Activated CD8-positive, alpha-beta memory T cell treated with anti-CD3 and anti-CD28 coated beads, Interleukin-2, amount 50 U/mL, for 4 hours (primary cell): Measurements from ENCODE around the gene CAB39L.

ENCODE experiments used
- DNase-seq: peaks from one replicate; pipeline ENCODE4 v3.0.0-alpha.2; 2020

The CAB39L gene

DNA sequence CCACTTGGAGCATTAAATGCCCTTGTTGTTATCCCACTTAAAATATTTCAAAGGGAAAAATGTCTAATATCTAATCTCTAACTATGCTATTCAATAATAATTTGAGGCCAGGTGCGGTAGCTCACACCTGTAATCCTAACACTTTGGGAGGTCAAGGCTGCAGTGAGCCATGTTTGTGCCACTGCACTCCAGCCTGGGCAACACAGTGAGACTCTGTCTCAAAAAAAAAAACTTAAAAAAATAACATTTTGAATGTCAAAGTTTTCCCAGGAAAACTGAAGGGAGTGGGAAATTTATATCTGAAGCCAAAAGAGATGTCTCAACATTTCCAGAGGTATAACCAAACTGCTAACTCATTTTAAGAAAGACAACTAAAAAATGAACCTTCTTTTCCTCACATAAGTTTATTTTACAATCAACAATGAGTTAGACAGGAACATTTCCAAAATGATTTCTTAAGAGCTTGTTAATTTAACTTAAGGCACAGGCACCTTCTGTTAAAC lies 47.9 kb downstream of the CAB39L start:
- no peak for DNase-seq

DNA sequence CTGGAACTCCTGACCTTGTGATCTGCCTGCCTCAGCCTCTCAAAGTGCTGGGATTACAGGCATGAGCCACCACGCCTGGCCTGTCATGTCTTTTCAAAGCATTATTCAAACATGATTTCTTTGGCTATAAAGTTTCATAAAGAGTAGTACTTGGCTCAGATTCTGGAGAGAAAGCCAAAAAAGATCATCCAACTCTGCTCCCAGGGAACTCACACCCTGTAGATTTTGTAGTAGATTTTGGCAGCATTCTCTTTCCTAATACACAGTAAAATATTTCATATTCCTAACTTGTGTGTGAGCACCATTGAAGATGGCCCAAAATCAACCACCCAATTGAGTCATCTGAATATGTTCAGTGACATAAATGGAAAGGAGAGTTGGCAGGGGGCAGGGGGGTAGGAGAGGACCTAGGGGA lies 48.4 kb downstream of the CAB39L start:
- no peak for DNase-seq

DNA sequence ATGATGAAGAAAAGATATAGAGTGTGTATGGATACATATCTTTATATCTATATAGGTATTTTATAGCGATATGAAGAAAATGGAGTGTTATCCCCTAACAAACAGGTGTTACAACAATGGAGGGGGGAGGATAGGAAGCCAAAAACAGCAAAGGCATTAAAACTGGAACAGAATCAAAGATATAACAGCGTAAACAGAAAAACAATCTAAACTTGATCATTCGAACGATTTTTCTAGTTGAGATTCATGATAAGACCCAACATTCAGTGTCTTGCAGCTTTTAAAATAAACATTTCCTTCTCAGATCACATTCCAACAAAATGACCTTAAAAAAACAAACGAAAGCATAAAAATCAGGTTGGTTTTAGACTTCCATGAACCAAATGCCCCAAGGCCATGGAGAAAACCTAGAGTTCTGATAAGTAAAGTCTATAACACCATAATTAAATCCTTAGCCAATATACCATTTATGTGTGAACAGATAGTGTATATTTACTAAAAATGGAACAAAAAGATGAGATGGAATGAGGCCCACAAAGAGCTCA lies 55.7 kb downstream of the CAB39L start:
- no peak for DNase-seq

DNA sequence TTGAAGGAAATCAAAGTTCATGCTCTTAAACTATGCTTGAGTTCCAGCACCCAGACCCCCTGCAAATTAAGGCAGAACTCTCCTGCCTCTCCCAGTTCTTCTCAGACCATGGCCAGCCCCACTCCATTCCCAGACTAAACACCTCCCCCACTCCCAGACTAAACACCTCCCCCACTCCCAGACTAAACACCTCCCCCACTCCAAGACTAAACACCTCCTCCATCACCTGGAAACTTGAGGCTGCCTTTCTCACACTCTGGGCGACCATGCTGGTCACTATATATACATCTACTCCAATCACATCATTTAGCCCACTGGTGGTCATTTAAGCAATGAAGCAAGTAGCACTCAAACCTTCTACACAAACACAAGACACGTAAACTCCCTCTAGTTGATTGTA lies 57.2 kb downstream of the CAB39L start:
- no peak for DNase-seq

DNA sequence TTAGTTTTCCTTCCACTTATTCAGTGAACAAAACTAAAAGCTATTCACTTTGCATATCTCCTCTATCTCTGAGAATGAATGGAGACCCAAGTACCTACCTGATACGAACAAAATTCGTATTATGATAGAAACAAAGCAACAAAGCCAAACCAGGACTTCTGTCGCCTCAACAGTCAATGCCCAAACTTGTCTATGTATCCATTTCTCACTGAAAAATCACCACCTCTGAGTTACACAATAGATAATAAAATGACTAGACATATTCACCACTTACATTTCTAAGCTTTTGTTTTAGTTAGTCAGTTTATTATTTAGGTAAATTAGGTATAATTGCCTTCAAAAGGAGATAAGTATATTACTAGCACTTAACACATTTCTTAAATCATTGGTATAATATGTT lies 67.7 kb downstream of the CAB39L start:
- no peak for DNase-seq

- no peak for DNase-seq
These were observed 69.1 kb downstream of the CAB39L start for GRCh38 chr13:49374585-49375290.

DNA sequence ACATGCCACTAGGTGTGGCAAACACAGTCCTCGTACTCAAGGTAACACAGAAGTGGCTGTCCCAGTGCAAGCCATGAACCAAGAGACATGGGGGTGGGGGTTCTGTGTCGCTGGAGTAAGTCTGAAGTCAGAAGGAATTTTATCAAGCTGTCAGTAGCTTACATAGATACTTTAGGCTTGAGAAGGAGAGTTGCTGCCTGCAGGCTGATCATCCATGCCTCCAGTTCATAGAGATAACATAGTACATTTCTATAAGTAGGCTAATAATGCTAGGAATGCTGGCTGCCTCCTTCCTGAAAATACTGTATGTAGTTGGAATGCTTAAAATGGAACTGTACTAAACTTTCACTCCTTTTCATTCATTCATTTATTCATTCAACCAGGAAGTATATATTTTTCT lies 70.1 kb downstream of the CAB39L start:
- no peak for DNase-seq

DNA sequence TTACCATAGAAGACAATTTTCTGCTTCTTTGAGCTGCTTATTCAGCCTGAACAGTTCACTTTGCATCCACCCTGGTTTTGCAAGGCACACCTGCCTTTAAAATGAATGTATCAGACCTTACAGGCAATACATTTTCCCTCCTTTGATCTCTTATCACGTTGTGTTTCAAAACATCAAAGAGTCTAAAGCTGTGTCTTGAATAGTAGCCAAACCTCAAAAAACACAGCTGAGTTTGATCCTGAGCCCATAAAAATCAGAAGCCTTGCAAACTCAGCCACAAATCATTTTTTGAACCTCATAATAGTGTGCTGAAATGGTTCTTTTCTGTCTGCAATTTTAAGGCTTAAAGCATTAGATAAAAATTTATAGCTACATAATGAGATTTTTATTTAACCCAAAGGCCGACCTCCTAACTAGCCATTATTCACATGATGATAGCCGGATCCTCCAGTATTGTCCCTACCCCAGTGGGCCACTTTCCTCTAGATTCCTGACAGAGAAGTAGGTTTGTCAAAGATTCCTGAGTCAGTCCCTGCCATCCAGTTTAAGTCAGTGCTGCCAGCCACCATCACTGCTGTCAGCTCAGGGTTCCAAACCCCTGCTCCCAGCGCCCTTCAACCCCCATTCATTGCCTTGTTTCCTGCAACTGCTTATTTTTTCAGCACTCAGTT lies 71.8 kb downstream of the CAB39L start:
- DNase-seq = no peak

DNA sequence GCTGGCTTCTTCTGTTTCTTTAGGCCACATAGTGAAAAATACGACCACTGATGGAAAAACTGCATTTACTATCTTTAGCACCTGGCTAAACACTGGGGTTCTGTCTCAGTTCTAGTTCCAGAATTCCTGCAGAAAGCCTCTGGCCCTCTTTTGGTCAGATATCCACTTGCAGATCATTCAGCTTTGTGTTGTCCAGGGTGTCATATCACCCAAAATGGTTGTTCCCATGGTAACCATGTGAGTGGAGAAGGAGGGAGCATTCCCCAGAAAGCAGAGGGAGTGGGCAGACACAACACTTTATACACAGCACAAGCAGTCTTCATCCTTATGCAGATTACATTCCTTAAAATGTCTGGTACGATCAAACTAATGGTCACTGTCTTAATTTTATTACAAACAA lies 73.5 kb downstream of the CAB39L start:
- no peak for DNase-seq

DNA sequence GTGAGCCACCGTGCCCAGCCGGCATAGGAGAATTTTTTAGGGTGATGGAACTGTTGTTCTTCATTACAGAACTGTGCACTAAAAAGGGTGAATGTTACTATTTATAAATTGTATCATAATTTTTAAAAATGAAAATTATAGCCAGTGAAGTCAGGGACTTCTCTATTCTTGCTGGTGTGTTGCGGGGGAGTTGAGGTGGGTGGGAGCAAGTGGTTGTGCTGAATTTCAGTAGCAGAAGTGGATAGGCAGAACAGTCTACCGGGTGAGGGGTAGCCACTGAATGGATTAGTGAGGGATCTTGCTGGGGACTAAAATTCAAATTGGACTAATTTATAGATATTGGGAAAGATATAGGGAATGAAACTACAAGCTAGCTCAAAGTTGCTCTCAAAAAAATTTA lies 74.0 kb downstream of the CAB39L start:
- DNase-seq = no peak

DNA sequence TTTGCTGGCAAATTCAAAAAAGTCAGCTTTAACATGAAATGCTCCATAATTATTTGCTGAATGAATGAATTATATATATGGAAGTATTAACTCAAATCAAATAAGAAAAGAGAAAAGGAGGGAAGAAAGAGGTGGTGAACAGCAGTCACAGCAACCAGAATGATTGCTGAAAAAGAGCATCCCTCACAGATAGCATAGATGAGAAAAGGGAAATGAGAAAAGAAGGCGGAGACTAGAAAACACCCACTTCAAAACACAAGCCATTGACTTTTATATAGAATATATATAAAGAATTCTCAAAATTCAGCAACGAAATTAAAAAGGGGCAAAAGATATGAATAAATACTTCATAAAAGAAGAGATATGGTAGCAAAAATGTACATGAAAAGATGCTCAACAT lies 75.2 kb downstream of the CAB39L start:
- DNase-seq = no peak

- no peak for DNase-seq
These were observed 76.0 kb downstream of the CAB39L start for GRCh38 chr13:49367640-49368422.

DNA sequence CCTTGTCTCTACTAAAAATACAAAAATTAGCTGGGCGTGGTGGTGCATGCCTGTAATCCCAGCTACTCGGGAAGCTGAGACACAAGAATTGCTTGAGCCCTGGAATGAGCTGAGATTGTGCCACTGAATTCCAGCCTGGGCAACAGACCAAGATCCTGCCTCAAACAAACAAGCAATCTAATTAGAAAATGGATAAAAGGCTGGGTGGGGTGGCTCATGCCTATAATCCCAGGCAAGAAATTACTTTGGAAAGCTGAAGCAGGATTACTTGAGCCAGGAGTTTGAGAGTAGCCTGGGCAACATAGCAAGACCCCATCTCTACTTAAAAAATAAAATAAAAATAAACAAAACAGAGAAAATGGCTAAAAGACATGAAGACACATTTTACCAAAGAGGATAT lies 77.0 kb downstream of the CAB39L start:
- no peak for DNase-seq

DNA sequence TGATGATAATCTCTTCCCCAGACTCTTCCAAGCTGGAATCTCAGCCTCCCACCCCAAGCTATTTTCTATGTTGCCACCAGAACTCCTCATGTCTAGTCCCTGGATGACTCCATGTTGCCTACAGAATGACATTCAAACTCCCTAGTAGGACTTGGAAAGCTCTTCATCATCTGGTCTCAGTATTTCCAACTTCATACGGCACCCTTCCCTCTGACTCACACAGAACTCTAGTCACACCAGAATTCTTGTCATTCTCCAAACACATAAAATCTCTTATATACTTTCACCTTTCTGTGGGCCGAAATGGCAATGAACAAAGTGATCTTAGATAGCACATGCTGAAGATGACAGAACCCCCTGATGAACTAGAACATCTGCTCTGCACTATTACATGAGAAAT lies 86.2 kb downstream of the CAB39L start:
- DNase-seq = no peak

GRCh38 chr13:49356223-49356622 lies 87.6 kb downstream of the CAB39L start:
- DNase-seq = no peak

DNA sequence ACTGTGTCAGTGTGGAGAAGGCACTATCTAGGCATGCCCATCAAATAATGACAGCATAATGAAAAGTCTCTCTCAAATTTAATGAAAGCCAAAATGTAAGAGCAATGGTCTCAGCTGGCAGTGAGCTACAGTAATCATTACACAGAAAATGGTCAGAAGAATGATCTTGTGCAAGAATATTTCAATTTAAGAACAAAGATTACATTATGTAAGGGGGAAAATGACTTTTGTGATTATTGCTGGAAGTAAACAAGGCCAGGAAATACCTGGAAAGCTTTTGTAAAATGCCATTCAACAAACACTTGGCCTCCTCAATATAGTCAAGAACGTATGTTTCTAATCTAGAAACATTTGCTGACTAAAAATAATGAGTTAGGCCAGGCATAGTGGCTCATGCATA lies 89.1 kb downstream of the CAB39L start:
- DNase-seq = no peak

- no peak for DNase-seq
These were observed 90.0 kb downstream of the CAB39L start for GRCh38 chr13:49353908-49354307.

DNA sequence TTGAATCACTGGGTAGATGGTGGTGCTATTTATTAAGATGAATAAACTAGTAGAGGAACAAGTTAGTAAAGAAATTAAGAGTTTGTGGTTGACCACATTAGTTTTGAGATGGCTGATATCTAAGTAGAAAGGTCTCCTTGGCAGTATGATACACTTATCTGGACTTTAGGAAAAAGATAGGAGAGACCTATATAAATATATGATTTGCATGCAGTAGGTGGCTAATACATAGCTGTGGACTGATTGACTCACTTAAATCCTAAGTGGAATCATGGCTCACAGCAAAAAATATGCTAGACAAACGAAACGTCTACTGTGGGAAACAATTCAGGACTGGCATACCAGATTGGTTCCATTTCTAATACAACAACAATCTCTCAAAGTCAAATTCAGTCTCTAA lies 92.0 kb downstream of the CAB39L start:
- DNase-seq = no peak

GRCh38 chr13:49348751-49349150 lies 95.1 kb downstream of the CAB39L start:
- DNase-seq = no peak

DNA sequence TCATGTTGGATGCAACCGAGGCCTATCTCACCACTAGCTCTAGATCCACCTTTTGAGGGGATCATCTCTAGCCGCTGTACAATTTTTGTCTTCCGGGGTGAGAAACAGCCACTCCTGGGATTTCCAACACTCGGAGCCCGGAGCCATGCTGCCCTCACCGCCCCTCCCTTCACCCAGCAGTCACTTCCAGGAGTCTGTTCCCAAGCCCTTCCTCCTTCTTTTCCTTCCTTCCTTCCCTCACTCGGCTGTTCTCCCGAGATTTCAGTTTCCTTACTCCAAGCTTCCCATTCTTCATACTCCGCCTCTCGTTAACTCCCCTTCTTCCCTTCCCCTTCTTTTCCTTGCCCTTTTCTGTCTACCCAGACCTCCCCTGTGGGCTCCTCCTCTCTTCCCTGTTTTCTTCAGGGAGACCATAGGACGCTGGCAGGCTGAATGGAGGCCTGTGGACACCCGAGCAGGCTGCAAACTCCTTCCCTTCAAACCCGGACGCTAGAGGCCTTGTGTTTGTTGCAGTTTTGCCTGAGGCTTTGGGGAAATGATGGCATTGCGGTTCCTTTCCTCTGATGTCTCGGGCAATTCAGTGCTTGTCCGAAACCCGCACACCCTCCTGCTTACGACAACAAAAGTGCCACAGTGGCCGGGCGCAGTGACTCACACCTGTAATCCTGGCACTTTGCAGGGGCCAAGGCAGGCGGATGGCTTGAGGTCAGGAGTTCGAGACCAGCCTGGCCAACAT lies 96.0 kb downstream of the CAB39L start:
- DNase-seq = no peak

DNA sequence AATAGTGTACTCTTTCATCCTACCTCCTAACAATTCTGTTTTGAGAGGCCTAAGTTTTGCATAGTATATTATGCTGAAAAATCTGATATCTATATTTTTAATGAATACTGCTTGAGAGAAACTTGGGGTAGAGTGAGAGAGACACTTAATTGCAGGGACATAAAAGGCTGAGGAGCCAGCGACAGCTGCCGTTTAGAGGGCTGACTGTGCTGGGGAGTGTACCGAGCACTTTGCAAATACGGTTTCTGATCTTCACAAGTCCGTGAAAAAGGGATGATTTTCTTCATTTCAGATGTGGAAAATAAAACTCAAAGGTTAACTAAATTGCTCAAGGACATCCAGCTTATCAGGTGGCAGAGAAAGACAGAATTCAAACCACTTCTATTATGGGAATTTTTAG lies 97.4 kb downstream of the CAB39L start:
- DNase-seq = no peak

GRCh38 chr13:49343731-49344130 lies 100.1 kb downstream of the CAB39L start:
- no peak for DNase-seq

GRCh38 chr13:49343255-49343654 lies 100.6 kb downstream of the CAB39L start:
- DNase-seq = no peak
